Panc1 (cell line): Measurements from ENCODE around the gene MAGT1. TPM values are rescaled to one million over a fixed set of nuclear protein-coding genes. Genes with fewer than 3 reads are reported as not detected.

ENCODE experiments used
- ATAC-seq: fragments of 200-7000 bp; cut with Tn5 transposase; 2 replicates; pipeline ENCODE4 v1.9.1; 2020; ENCODE audit warnings: mild to moderate bottlenecking, moderate library complexity
- BruUV-seq: library from RNA; stranded (reverse); fragments of 400-500 nt; replicated peaks from 2 replicates; lab custom pipeline; 2021; lab: Mats Ljungman, UMichigan
- CTCF ChIA-PET: fragments of 300-600 bp; sonication (Branson Sonifier 250); formaldehyde crosslinking; loops from one replicate; lab custom pipeline; 2022; ENCODE audit warnings: antibody characterized with exemption; lab: Charles Lee
- POLR2A ChIA-PET: fragments of 300-600 bp; sonication (Branson Sonifier 250); formaldehyde crosslinking; loops from one replicate; lab custom pipeline; 2022; ENCODE audit warnings: antibody characterized with exemption; lab: Charles Lee
- DNase-seq: peaks from one replicate; pipeline ENCODE4 v3.0.0-alpha.2; 2010; ENCODE audit warnings: low read depth, low spot score
- H3K27ac ChIP-seq: 2 replicates; pipeline ENCODE4 v1.5.1; 2011; ENCODE audit warnings: mild to moderate bottlenecking, low read length, inconsistent platforms
- H3K27me3 ChIP-seq: fragments of 200-500 bp; sonication (Bioruptor generic); 2 replicates; pipeline ENCODE4 v1.6.0; 2014; ENCODE audit warnings: low read length, inconsistent platforms; ENCODE audit not compliant: control insufficient read depth, insufficient read depth
- H3K36me3 ChIP-seq: fragments of 200-500 bp; sonication (Bioruptor generic); 2 replicates; pipeline ENCODE4 v1.5.1; 2014; ENCODE audit warnings: inconsistent platforms, mild to moderate bottlenecking, low read length, moderate library complexity; ENCODE audit not compliant: control insufficient read depth, insufficient read depth
- H3K4me1 ChIP-seq: 2 replicates; pipeline ENCODE4 v1.5.1; 2011; ENCODE audit warnings: inconsistent platforms, mild to moderate bottlenecking, low read length, moderate library complexity; ENCODE audit not compliant: control insufficient read depth, insufficient read depth
- H3K4me3 ChIP-seq, 2 experiments: 2 replicates each; pipeline ENCODE4 v1.5.1; 2011 to 2012; ENCODE audit warnings: low read depth in 2 of 2, low read length in 2 of 2, mild to moderate bottlenecking in 2 of 2, inconsistent platforms in 1 of 2, moderate library complexity in 1 of 2
- H3K9me3 ChIP-seq: fragments of 200-500 bp; sonication (Bioruptor generic); 2 replicates; pipeline ENCODE4 v1.5.1; 2014; ENCODE audit warnings: low read depth, mild to moderate bottlenecking, inconsistent platforms, low read length, moderate library complexity; ENCODE audit not compliant: control insufficient read depth, insufficient read depth
- CTCF ChIP-seq: fragments of 450-650 bp; IDR thresholded peaks from 2 replicates; pipeline ENCODE4 v1.5.1; 2017; ENCODE audit warnings: mild to moderate bottlenecking
- POLR2AphosphoS5 ChIP-seq: IDR thresholded peaks from 2 replicates; pipeline ENCODE4 v1.6.1; 2012; ENCODE audit warnings: mild to moderate bottlenecking, low read depth, low read length, moderate library complexity
- SIN3A ChIP-seq: IDR thresholded peaks from 2 replicates; pipeline ENCODE4 v1.6.1; 2012; ENCODE audit warnings: low read depth, mild to moderate bottlenecking, low read length, moderate library complexity, borderline replicate concordance; ENCODE audit not compliant: insufficient read depth
- TCF7L2 ChIP-seq: IDR thresholded peaks from 2 replicates; pipeline ENCODE4 v1.6.1; 2011; ENCODE audit warnings: mild to moderate bottlenecking, low read depth, low read length, inconsistent platforms
- in situ Hi-C: cut with HindIII; loops from 2 replicates; pipeline ENCODE4 v1.10.0; 2016; ENCODE audit warnings: low sequenced_read_pairs, low pct_unique_long_range_greater_than_20kb
- intact Hi-C: fragments of 100-400 bp; cut with micrococcal nuclease; formaldehyde crosslinking; loops from one replicate; pipeline ENCODE4 v1.10.0; 2022; ENCODE audit not compliant: unreplicated experiment
- total RNA-seq: library from RNA; stranded (reverse); gene quantifications from one replicate; pipeline ENCODE4 v1.2.1, GENCODE V29; 2021; ENCODE audit not compliant: unreplicated experiment
- TF ChIP-seq, protein P1 (sequence below), 2 experiments: IDR thresholded peaks; 2 replicates each; pipeline ENCODE4 v1.6.1; 2011 to 2012; ENCODE audit warnings: low read depth in 2 of 2, control low read depth in 1 of 2, low read length in 1 of 2, mild to moderate bottlenecking in 1 of 2, moderate library complexity in 1 of 2; ENCODE audit not compliant: insufficient read depth in 1 of 2

The MAGT1 gene
- total RNA-seq, 1 experiment from 2014 or later: 60.0 TPM

GRCh38 chrX:77900688-77901087, 5.5 kb upstream of the MAGT1 start:
- ChIA-PET CTCF (no interaction called here), POLR2A (no interaction called here)
- BruUV-seq: no TSS peak
- DNase-seq: no peak
- ATAC-seq: no peak
- H3K27me3 ChIP-seq: no peaks in the 10 kb centered on the region
- no peaks in the 10 kb centered on the region for H3K9me3 ChIP-seq
- intact Hi-C loops (no loop called here), in situ Hi-C loops (no loop called here)
- H3K27ac ChIP-seq: peak overlapping the region; percentile 99
- H3K4me1 ChIP-seq: 0 out of 2 replicates have a peak, but pooled peaks cover 3% of the 10 kb centered on the region
- peaks cover 4% of the 10 kb centered on the region for H3K36me3 ChIP-seq
- TF ChIP-seq TCF7L2 (no peak), CTCF (no peak), POLR2AphosphoS5 (no peak), SIN3A (no peak)
- TF ChIP-seq, protein P1, sequence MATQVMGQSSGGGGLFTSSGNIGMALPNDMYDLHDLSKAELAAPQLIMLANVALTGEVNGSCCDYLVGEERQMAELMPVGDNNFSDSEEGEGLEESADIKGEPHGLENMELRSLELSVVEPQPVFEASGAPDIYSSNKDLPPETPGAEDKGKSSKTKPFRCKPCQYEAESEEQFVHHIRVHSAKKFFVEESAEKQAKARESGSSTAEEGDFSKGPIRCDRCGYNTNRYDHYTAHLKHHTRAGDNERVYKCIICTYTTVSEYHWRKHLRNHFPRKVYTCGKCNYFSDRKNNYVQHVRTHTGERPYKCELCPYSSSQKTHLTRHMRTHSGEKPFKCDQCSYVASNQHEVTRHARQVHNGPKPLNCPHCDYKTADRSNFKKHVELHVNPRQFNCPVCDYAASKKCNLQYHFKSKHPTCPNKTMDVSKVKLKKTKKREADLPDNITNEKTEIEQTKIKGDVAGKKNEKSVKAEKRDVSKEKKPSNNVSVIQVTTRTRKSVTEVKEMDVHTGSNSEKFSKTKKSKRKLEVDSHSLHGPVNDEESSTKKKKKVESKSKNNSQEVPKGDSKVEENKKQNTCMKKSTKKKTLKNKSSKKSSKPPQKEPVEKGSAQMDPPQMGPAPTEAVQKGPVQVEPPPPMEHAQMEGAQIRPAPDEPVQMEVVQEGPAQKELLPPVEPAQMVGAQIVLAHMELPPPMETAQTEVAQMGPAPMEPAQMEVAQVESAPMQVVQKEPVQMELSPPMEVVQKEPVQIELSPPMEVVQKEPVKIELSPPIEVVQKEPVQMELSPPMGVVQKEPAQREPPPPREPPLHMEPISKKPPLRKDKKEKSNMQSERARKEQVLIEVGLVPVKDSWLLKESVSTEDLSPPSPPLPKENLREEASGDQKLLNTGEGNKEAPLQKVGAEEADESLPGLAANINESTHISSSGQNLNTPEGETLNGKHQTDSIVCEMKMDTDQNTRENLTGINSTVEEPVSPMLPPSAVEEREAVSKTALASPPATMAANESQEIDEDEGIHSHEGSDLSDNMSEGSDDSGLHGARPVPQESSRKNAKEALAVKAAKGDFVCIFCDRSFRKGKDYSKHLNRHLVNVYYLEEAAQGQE (IDR thresholded peaks at IDR 0.05; ENCODE audit: insufficient read depth in 1 of 2, low read depth in 2 of 2, low read length in 1 of 2): no peak
- H3K4me3 ChIP-seq: peak overlapping the region; percentile 73 to 98

DNA sequence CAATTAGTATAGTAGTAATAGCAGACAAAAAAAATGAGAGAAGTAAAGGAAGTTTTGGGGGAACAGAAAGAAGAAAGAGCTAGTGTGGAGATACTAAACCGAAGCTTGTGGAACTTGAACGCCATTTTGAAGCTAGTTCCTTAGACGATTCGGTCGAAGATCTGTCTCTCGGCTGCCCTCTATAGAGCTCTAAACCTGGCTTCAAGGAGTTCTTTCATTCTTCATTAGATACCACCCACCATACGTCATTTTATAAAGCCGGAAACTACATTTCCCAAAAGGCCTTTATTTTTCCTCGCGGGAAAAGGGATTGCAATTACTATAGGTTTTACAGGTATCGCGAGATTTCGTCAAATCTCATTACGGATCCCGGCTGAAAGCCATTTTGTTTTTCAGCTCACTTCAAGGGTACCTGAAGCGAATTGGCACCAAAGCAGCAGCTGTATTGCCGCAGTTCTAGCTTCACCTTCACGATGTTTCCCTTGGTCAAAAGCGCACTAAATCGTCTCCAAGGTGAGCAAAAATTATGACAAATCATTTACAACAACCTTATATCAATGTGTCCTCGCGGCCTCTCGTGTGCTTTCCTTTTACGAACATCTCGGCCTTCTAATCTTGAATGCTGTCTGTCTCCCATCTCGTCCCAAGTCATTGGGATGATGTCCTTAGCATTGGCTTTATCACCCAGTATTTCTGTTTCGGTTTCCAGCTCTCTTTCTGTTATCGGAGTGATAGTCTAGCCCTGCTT, 4.0 kb upstream of the MAGT1 start, which contains the start of gene COX7B:
Gene COX7B (plus strand): TSS at position 388 of the 748 bp plus-strand sequence. CDS start 86 bp downstream, at position 474.
- DNase-seq (peak; percentile 89), ATAC-seq (peak; percentile 86)
- intact Hi-C loops: no loop called here
- CTCF ChIA-PET: interaction anchor here (1.0 to 1.3 kb wide), 3 partner anchors 46 to 131 kb away, joined by 3 to 5 read pairs (median 4); no protein-coding TSS in a partner anchor
- Histone ChIP-seq H3K4me1 (peaks cover 3% of the 10 kb centered on the region; the same call in 1 of the 2 replicates), H3K9me3 (no peaks in the 10 kb centered on the region), H3K27ac (peak within 1 kb of the TSS; percentile 99), H3K27me3 (no peaks in the 10 kb centered on the region), H3K4me3 (peak within 1 kb of the TSS; percentile 73 to 98), H3K36me3 (peaks cover 4% of the 10 kb centered on the region)
- no TSS peak for BruUV-seq
- POLR2A ChIA-PET: interaction anchor here (0.7 to 1.1 kb wide), 2 partner anchors 12 to 221 kb away, joined by 3 read pairs; no protein-coding TSS in a partner anchor
- TF ChIP-seq SIN3A (no peak), CTCF (peak; percentile 70), POLR2AphosphoS5 (peak; percentile 85), TCF7L2 (no peak)
- TF ChIP-seq, protein P1 (IDR thresholded peaks at IDR 0.05; ENCODE audit: insufficient read depth in 1 of 2, low read depth in 2 of 2, low read length in 1 of 2): peak in 1 of 2 experiments; percentile 39; a peak in 2 of 4 replicates
- in situ Hi-C loops: no loop called here
